Activated CD8-positive, alpha-beta T cell treated with anti-CD3 and anti-CD28 coated beads for 36 hours (primary cell): ENCODE data around the gene SH3BP4. TPM values are rescaled to one million over a fixed set of nuclear protein-coding genes. Genes with fewer than 3 reads are reported as not detected.
"Not testable (repeated sequence)": the region's sequence is repeated elsewhere in the genome, so short reads cannot be mapped to it uniquely, and the experiment has no call there.

Experiments used
- ATAC-seq: fragments of 200-7000 bp; cut with Tn5 transposase; one replicate; pipeline ENCODE4 v1.10.0; 2021; ENCODE audit warnings: mild to moderate bottlenecking, moderate library complexity
- CTCF ChIA-PET: fragments of 350-600 bp; sonication (Branson Sonifier 250); formaldehyde crosslinking; loops from one replicate; lab custom pipeline; 2021; ENCODE audit warnings: antibody characterized with exemption; lab: Charles Lee
- POLR2A ChIA-PET: fragments of 350-600 bp; sonication (Branson Sonifier 250); formaldehyde crosslinking; loops from one replicate; lab custom pipeline; 2021; ENCODE audit warnings: antibody characterized with exemption; lab: Charles Lee
- DNase-seq: peaks from one replicate; pipeline ENCODE4 v3.0.0-alpha.2; 2020
- H3K27ac Mint-ChIP-seq: one replicate; pipeline ENCODE4 v1.8.0; 2021; ENCODE audit warnings: mild to moderate bottlenecking, mixed read lengths
- H3K27me3 Mint-ChIP-seq: one replicate; pipeline ENCODE4 v1.8.0; 2021; ENCODE audit warnings: mixed read lengths
- H3K36me3 Mint-ChIP-seq: one replicate; pipeline ENCODE4 v1.8.0; 2021; ENCODE audit warnings: low read depth, mixed read lengths
- H3K4me1 Mint-ChIP-seq: one replicate; pipeline ENCODE4 v1.8.0; 2021; ENCODE audit warnings: low read depth, mixed read lengths
- H3K4me3 Mint-ChIP-seq: one replicate; pipeline ENCODE4 v1.8.0; 2021; ENCODE audit warnings: mild to moderate bottlenecking, moderate library complexity, mixed read lengths
- H3K9me3 Mint-ChIP-seq: one replicate; pipeline ENCODE4 v1.8.0; 2021; ENCODE audit warnings: mixed read lengths
- CTCF ChIP-seq: fragments of 200-600 bp; IDR thresholded peaks from one replicate; pipeline ENCODE4 v1.8.0; 2022; ENCODE audit warnings: antibody characterized with exemption, mild to moderate bottlenecking
- intact Hi-C: fragments of 100-400 bp; cut with micrococcal nuclease; formaldehyde crosslinking; loops from one replicate; pipeline ENCODE4 v1.10.0; 2022
- total RNA-seq, 2 experiments: library from RNA; stranded (reverse); gene quantifications; one replicate each; pipeline ENCODE4 v1.2.3, GENCODE V29; 2021

The SH3BP4 gene
- total RNA-seq, 2 experiments from 2014 or later, result 0.14 to 0.54 TPM

- CTCF ChIA-PET, result interaction anchor here (0.9 kb wide), 1 partner anchor 62 kb away, joined by 3 read pairs; no protein-coding TSS in a partner anchor
Observed at GRCh38 chr2:235054919-235055318, 103.1 kb downstream of the SH3BP4 start.

GRCh38 chr2:235055891-235056516 is 104.2 kb downstream of the SH3BP4 start:
- no peak for DNase-seq
- no peaks in the 10 kb centered on the region for H3K4me1 Mint-ChIP-seq
- H3K27ac Mint-ChIP-seq, result no peak overlapping the region
- ChIA-PET POLR2A (no interaction called here), CTCF (no interaction called here)
- H3K27me3 Mint-ChIP-seq, result peaks cover 2% of the 10 kb centered on the region
- ATAC-seq, result no peak
- no peaks in the 10 kb centered on the region for H3K36me3 Mint-ChIP-seq
- intact Hi-C loops, result no loop called here
- H3K9me3 Mint-ChIP-seq, result no peaks in the 10 kb centered on the region
- H3K4me3 Mint-ChIP-seq, result no peak overlapping the region
- no peak for TF ChIP-seq CTCF

More at GRCh38 chr2:235054919-235055318, 103.1 kb downstream of the SH3BP4 start:
- Mint-ChIP-seq H3K9me3 (no peaks in the 10 kb centered on the region), H3K4me1 (no peaks in the 10 kb centered on the region), H3K27ac (no peak overlapping the region), H3K4me3 (no peak overlapping the region), H3K27me3 (peaks cover 2% of the 10 kb centered on the region), H3K36me3 (no peaks in the 10 kb centered on the region)
- intact Hi-C loops, result no loop called here
- TF ChIP-seq CTCF, result no peak
- POLR2A ChIA-PET, result no interaction called here
- DNase-seq (no peak), ATAC-seq (no peak)

GRCh38 chr2:235056768-235057167 is 105.0 kb downstream of the SH3BP4 start:
- DNase-seq, result no peak
- ChIA-PET POLR2A (no interaction called here), CTCF (interaction anchor here (0.9 kb wide), 1 partner anchor 16 kb away, joined by 3 read pairs; no protein-coding TSS in a partner anchor)
- H3K4me3 Mint-ChIP-seq, result no peak overlapping the region
- H3K9me3 Mint-ChIP-seq, result no peaks in the 10 kb centered on the region
- H3K27me3 Mint-ChIP-seq, result peaks cover 2% of the 10 kb centered on the region
- ATAC-seq, result no peak
- TF ChIP-seq CTCF, result no peak
- H3K36me3 Mint-ChIP-seq, result no peaks in the 10 kb centered on the region
- H3K4me1 Mint-ChIP-seq, result no peaks in the 10 kb centered on the region
- no peak overlapping the region for H3K27ac Mint-ChIP-seq
- intact Hi-C loops, result no loop called here

- POLR2A ChIA-PET, intact Hi-C loops, H3K9me3 Mint-ChIP-seq, H3K27me3 Mint-ChIP-seq, H3K4me3 Mint-ChIP-seq, DNase-seq, H3K27ac Mint-ChIP-seq, H3K4me1 Mint-ChIP-seq, ATAC-seq, H3K36me3 Mint-ChIP-seq: not testable (repeated sequence)
- CTCF ChIA-PET, result interaction anchor here (0.9 kb wide), 1 partner anchor 16 kb away, joined by 3 read pairs; no protein-coding TSS in a partner anchor
Observed at GRCh38 chr2:235057616-235058015, 105.8 kb downstream of the SH3BP4 start.

- ChIA-PET CTCF (no interaction called here), POLR2A (no interaction called here)
- no peaks in the 10 kb centered on the region for H3K9me3 Mint-ChIP-seq
- DNase-seq, result no peak
- H3K27ac Mint-ChIP-seq, result no peak overlapping the region
- H3K4me1 Mint-ChIP-seq, result no peaks in the 10 kb centered on the region
- no peaks in the 10 kb centered on the region for H3K27me3 Mint-ChIP-seq
- no peak for TF ChIP-seq CTCF
- ATAC-seq, result no peak
- intact Hi-C loops, result no loop called here
- no peak overlapping the region for H3K4me3 Mint-ChIP-seq
- no peaks in the 10 kb centered on the region for H3K36me3 Mint-ChIP-seq
Observed at GRCh38 chr2:235059161-235059560, 107.3 kb downstream of the SH3BP4 start.
